ENCODE data around the gene C21orf91.

C21orf91 gene

DNA sequence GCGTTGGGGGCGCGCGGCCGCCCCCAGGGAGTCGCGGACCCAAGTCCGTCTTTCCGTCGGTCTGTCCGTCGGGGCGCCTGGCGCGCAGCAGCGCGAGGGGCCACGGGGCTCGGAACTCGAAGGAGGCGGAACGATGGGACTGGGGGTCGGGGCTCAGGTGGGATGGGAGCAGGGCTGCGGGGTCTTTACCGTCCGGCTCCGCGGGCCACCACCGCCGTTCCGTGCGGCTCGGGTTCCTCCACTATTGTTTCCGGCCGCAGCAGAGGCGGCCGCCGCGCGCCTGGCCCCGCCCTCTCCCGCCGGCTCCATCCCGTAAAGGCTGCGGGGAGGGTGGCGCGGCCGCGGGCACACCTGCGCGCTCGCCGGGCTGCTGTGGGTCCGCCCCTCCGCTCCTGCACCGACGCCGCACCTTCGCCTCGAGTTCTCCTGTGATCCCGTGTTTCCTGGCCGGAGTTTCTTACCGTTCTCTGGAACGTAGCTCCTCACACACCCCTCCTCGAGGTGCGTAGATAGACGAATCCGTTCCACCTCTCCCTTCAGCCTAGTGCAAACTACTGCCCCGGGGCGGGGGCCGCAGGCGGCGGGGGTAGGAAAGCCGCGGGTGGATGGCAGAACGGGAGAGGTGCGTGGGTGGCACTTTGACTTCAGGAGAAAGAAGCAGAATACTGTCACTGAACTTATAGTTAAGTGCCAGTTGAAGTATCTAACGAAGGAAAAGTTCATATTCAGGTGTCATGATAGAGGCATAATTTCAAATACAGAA, at the start of gene C21orf91:
TSS of gene C21orf91 (minus strand) at position 243 of the 763 bp plus-strand sequence. CDS start 1,038 bp downstream, outside the sequence.
- peaks cover 41% of the 10 kb centered on the region for H3K4me1 ChIP-seq (ENCODE audit: insufficient read depth, low read length, poor library complexity, severe bottlenecking)
- H4K20me1 ChIP-seq (ENCODE audit: insufficient read depth, low read length, poor library complexity, severe bottlenecking), result peaks cover 47% of the 10 kb centered on the region
- peaks cover 5% of the 10 kb centered on the region for H3K27me3 ChIP-seq (ENCODE audit: insufficient read depth, low read length, poor library complexity, severe bottlenecking)
- TF ChIP-seq EZH2phosphoT487 (IDR thresholded peaks at IDR 0.05; ENCODE audit: borderline replicate concordance), result no peak
- TF ChIP-seq, protein P1, sequence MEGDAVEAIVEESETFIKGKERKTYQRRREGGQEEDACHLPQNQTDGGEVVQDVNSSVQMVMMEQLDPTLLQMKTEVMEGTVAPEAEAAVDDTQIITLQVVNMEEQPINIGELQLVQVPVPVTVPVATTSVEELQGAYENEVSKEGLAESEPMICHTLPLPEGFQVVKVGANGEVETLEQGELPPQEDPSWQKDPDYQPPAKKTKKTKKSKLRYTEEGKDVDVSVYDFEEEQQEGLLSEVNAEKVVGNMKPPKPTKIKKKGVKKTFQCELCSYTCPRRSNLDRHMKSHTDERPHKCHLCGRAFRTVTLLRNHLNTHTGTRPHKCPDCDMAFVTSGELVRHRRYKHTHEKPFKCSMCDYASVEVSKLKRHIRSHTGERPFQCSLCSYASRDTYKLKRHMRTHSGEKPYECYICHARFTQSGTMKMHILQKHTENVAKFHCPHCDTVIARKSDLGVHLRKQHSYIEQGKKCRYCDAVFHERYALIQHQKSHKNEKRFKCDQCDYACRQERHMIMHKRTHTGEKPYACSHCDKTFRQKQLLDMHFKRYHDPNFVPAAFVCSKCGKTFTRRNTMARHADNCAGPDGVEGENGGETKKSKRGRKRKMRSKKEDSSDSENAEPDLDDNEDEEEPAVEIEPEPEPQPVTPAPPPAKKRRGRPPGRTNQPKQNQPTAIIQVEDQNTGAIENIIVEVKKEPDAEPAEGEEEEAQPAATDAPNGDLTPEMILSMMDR (conservative IDR thresholded peaks at IDR 0.05; ENCODE audit: low read length), result no peak
- H3K9me2 ChIP-seq (replicated peaks; ENCODE audit: low read depth, low read length), result no peaks in the 10 kb centered on the region
- H3K4me2 ChIP-seq (ENCODE audit: low read depth, low read length, poor library complexity, severe bottlenecking), result peak within 1 kb of the TSS; percentile 91
- peaks cover 61% of the 10 kb centered on the region for H3K79me2 ChIP-seq (ENCODE audit: insufficient read depth, low read length)
- no peaks in the 10 kb centered on the region for H3F3A ChIP-seq (ENCODE audit: low read depth)
- peak within 1 kb of the TSS; percentile 89 for H3K4me3 ChIP-seq (ENCODE audit: low read length, poor library complexity, severe bottlenecking)
- H3K36me3 ChIP-seq (ENCODE audit: insufficient read depth, low read length), result 0 out of 2 replicates have a peak, but pooled peaks cover 3% of the 10 kb centered on the region
- H2AFZ ChIP-seq (ENCODE audit: low read length), result peak within 1 kb of the TSS; percentile 65
- H3K9ac ChIP-seq (ENCODE audit: low read depth, low read length, poor library complexity, severe bottlenecking), result peak within 1 kb of the TSS; percentile 96
- no peaks in the 10 kb centered on the region for H3K9me3 ChIP-seq (ENCODE audit: insufficient read depth, low read depth, low read length)

DNA sequence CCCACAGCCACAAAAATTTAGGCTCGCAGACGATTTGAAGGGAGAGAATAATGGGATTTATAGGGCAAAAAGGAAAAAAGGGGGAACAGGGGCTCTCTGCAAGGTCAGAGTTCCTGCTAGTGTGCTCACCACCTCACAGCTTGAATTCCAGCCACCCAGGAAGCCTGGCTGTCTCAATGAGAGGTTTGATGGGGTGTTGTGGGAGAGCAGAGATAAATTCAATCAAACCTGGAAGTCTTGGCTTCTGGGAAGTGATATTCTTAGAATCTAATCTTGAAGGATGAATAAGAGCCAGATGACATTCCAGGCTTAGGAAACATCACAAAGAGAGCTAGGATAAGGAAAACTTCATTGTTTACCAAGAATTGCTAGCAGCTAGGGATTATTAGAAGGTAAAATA, 47.4 kb upstream of the C21orf91 start:
- H3K4me1 ChIP-seq (ENCODE audit: insufficient read depth, low read length, poor library complexity, severe bottlenecking), result no peaks in the 10 kb centered on the region
- H3K36me3 ChIP-seq (ENCODE audit: insufficient read depth, low read length), result no peaks in the 10 kb centered on the region

DNA sequence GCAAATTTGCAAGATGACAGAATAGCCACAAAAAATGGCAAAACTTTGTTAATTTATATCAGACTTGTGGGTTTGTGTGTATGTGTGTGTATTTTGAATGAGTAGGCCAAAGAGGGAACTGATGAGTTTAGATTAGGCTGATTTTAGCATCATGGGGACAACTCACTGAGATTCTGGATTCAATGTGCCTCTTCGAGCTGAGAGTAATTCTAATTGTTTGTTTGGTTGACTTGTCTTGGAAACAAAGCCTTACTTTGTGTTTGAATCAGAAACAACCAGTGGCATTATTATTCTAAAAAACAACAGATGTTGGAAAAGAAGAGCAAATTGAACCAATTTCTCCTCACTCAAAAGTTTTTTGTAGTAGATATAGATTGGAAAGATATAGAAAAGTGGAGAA, 40.5 kb upstream of the C21orf91 start:
- Histone ChIP-seq H2AFZ (ENCODE audit: low read length) (no peak overlapping the region), H3K27me3 (ENCODE audit: insufficient read depth, low read length, poor library complexity, severe bottlenecking) (no peaks in the 10 kb centered on the region), H3K9me3 (ENCODE audit: insufficient read depth, low read depth, low read length) (no peaks in the 10 kb centered on the region), H3K9ac (ENCODE audit: low read depth, low read length, poor library complexity, severe bottlenecking) (no peak overlapping the region), H4K20me1 (ENCODE audit: insufficient read depth, low read length, poor library complexity, severe bottlenecking) (no peaks in the 10 kb centered on the region), H3K79me2 (ENCODE audit: insufficient read depth, low read length) (no peaks in the 10 kb centered on the region), H3K9me2 (replicated peaks; ENCODE audit: low read depth, low read length) (no peaks in the 10 kb centered on the region), H3K36me3 (ENCODE audit: insufficient read depth, low read length) (no peaks in the 10 kb centered on the region), H3F3A (ENCODE audit: low read depth) (no peaks in the 10 kb centered on the region), H3K4me1 (ENCODE audit: insufficient read depth, low read length, poor library complexity, severe bottlenecking) (peaks cover 10% of the 10 kb centered on the region), H3K4me2 (ENCODE audit: low read depth, low read length, poor library complexity, severe bottlenecking) (no peak overlapping the region), H3K4me3 (ENCODE audit: low read length, poor library complexity, severe bottlenecking) (no peak overlapping the region)
- TF ChIP-seq EZH2phosphoT487 (IDR thresholded peaks at IDR 0.05; ENCODE audit: borderline replicate concordance), result no peak
- TF ChIP-seq, protein P1 (conservative IDR thresholded peaks at IDR 0.05; ENCODE audit: low read length), result no peak

More for the DNA sequence above, 47.4 kb upstream of the C21orf91 start:
- H2AFZ ChIP-seq (ENCODE audit: low read length), result no peak overlapping the region
- no peaks in the 10 kb centered on the region for H3K9me2 ChIP-seq (replicated peaks; ENCODE audit: low read depth, low read length)
- H3F3A ChIP-seq (ENCODE audit: low read depth), result no peaks in the 10 kb centered on the region
- H3K4me2 ChIP-seq (ENCODE audit: low read depth, low read length, poor library complexity, severe bottlenecking), result no peak overlapping the region
- H3K79me2 ChIP-seq (ENCODE audit: insufficient read depth, low read length), result no peaks in the 10 kb centered on the region
- no peaks in the 10 kb centered on the region for H3K27me3 ChIP-seq (ENCODE audit: insufficient read depth, low read length, poor library complexity, severe bottlenecking)
- no peak overlapping the region for H3K9ac ChIP-seq (ENCODE audit: low read depth, low read length, poor library complexity, severe bottlenecking)
- no peaks in the 10 kb centered on the region for H3K9me3 ChIP-seq (ENCODE audit: insufficient read depth, low read depth, low read length)
- H3K4me3 ChIP-seq (ENCODE audit: low read length, poor library complexity, severe bottlenecking), result no peak overlapping the region
- no peaks in the 10 kb centered on the region for H4K20me1 ChIP-seq (ENCODE audit: insufficient read depth, low read length, poor library complexity, severe bottlenecking)
- TF ChIP-seq, protein P1 (conservative IDR thresholded peaks at IDR 0.05; ENCODE audit: low read length), result no peak
- no peak for TF ChIP-seq EZH2phosphoT487 (IDR thresholded peaks at IDR 0.05; ENCODE audit: borderline replicate concordance)

Data from Loucy (cell line).